SK-N-SH (cell line): ENCODE data around the gene TRIM72.

Experiments used
- CHD2 ChIP-seq: fragments of 150-350 bp; IDR thresholded peaks from 2 replicates; pipeline ENCODE4 v1.6.1; 2018; ENCODE audit warnings: low read length; ENCODE audit not compliant: partially characterized antibody
- JUND ChIP-seq: IDR thresholded peaks from 2 replicates; pipeline ENCODE4 v1.4.0; 2012
- MAX ChIP-seq: IDR thresholded peaks from 2 replicates; pipeline ENCODE4 v1.4.0; 2012; ENCODE audit warnings: low read depth
- NFIC ChIP-seq: IDR thresholded peaks from 2 replicates; pipeline ENCODE4 v1.4.0; 2012; ENCODE audit warnings: borderline replicate concordance
- RFX5 ChIP-seq: IDR thresholded peaks from 2 replicates; pipeline ENCODE4 v1.6.1; 2012; ENCODE audit warnings: mild to moderate bottlenecking, improper control_type of control experiment, low read length
- SIN3A ChIP-seq: IDR thresholded peaks from 2 replicates; pipeline ENCODE4 v1.6.1; 2012; ENCODE audit warnings: low read depth, mild to moderate bottlenecking, low read length, moderate library complexity, borderline replicate concordance
- TAF1 ChIP-seq: IDR thresholded peaks from 2 replicates; pipeline ENCODE4 v1.6.1; 2012; ENCODE audit warnings: low read depth, mild to moderate bottlenecking, low read length, moderate library complexity, borderline replicate concordance
- TEAD4 ChIP-seq: IDR thresholded peaks from 2 replicates; pipeline ENCODE4 v1.4.0; 2012; ENCODE audit warnings: mild to moderate bottlenecking, borderline replicate concordance; ENCODE audit not compliant: insufficient read depth
- TF ChIP-seq, protein P1 (sequence below): fragments of 200-600 bp; sonication (generic); IDR thresholded peaks from 2 replicates; pipeline ENCODE4 v1.6.1; 2017; ENCODE audit warnings: antibody characterized with exemption, mild to moderate bottlenecking, moderate library complexity
- TF ChIP-seq, protein P2 (sequence below): IDR thresholded peaks from 2 replicates; pipeline ENCODE4 v1.6.1; 2012; ENCODE audit warnings: mild to moderate bottlenecking, low read depth, low read length, moderate library complexity

- TF ChIP-seq, protein P1, sequence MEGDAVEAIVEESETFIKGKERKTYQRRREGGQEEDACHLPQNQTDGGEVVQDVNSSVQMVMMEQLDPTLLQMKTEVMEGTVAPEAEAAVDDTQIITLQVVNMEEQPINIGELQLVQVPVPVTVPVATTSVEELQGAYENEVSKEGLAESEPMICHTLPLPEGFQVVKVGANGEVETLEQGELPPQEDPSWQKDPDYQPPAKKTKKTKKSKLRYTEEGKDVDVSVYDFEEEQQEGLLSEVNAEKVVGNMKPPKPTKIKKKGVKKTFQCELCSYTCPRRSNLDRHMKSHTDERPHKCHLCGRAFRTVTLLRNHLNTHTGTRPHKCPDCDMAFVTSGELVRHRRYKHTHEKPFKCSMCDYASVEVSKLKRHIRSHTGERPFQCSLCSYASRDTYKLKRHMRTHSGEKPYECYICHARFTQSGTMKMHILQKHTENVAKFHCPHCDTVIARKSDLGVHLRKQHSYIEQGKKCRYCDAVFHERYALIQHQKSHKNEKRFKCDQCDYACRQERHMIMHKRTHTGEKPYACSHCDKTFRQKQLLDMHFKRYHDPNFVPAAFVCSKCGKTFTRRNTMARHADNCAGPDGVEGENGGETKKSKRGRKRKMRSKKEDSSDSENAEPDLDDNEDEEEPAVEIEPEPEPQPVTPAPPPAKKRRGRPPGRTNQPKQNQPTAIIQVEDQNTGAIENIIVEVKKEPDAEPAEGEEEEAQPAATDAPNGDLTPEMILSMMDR = no peak
- TF ChIP-seq RFX5 (no peak), MAX (no peak), CHD2 (no peak), NFIC (no peak), TEAD4 (no peak), JUND (no peak), SIN3A (no peak), TAF1 (no peak)
- TF ChIP-seq, protein P2, sequence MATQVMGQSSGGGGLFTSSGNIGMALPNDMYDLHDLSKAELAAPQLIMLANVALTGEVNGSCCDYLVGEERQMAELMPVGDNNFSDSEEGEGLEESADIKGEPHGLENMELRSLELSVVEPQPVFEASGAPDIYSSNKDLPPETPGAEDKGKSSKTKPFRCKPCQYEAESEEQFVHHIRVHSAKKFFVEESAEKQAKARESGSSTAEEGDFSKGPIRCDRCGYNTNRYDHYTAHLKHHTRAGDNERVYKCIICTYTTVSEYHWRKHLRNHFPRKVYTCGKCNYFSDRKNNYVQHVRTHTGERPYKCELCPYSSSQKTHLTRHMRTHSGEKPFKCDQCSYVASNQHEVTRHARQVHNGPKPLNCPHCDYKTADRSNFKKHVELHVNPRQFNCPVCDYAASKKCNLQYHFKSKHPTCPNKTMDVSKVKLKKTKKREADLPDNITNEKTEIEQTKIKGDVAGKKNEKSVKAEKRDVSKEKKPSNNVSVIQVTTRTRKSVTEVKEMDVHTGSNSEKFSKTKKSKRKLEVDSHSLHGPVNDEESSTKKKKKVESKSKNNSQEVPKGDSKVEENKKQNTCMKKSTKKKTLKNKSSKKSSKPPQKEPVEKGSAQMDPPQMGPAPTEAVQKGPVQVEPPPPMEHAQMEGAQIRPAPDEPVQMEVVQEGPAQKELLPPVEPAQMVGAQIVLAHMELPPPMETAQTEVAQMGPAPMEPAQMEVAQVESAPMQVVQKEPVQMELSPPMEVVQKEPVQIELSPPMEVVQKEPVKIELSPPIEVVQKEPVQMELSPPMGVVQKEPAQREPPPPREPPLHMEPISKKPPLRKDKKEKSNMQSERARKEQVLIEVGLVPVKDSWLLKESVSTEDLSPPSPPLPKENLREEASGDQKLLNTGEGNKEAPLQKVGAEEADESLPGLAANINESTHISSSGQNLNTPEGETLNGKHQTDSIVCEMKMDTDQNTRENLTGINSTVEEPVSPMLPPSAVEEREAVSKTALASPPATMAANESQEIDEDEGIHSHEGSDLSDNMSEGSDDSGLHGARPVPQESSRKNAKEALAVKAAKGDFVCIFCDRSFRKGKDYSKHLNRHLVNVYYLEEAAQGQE = no peak
Observed at GRCh38 chr16:31213877-31214707, at the start of gene TRIM72.
